ENCODE results near the gene PRKCZ.
A peak's percentile ranks its signal among the peaks of the same experiment; 100 is the strongest.

Gene PRKCZ

GRCh38 chr1:2046174-2046917, 3.9 kb upstream of the PRKCZ start:
- DNase-seq (ENCODE audit: low read depth in 2 of 2): peak in 1 of 2 experiments; percentile 46

- DNase-seq (ENCODE audit: low read depth in 2 of 2): no peak
These were observed 3.1 kb upstream of the PRKCZ start for GRCh38 chr1:2046953-2047748.

- no peak for DNase-seq (ENCODE audit: low read depth in 2 of 2)
These were observed 2.2 kb upstream of the PRKCZ start for GRCh38 chr1:2047749-2048729.

GRCh38 chr1:2049225-2049717, 940 bp upstream of the PRKCZ start:
- no peak for DNase-seq (ENCODE audit: low read depth in 2 of 2)

GRCh38 chr1:2050461-2050792, 216 bp downstream of the PRKCZ start:
- DNase-seq (ENCODE audit: low read depth in 2 of 2): peak in 1 of 2 experiments; percentile 15

GRCh38 chr1:2050793-2051682, 827 bp downstream of the PRKCZ start:
- DNase-seq (ENCODE audit: low read depth in 2 of 2): no peak

- no peak for DNase-seq (ENCODE audit: low read depth in 2 of 2)
These were observed 2.0 kb downstream of the PRKCZ start for GRCh38 chr1:2052054-2052679.

- no peak for DNase-seq (ENCODE audit: low read depth in 2 of 2)
These were observed 2.5 kb downstream of the PRKCZ start for GRCh38 chr1:2052756-2053155.

GRCh38 chr1:2053217-2053616, 3.0 kb downstream of the PRKCZ start:
- no peak for DNase-seq (ENCODE audit: low read depth in 2 of 2)

- DNase-seq (ENCODE audit: low read depth in 2 of 2): no peak
These were observed 3.7 kb downstream of the PRKCZ start for GRCh38 chr1:2053784-2054376.

- DNase-seq (ENCODE audit: low read depth in 2 of 2): no peak
These were observed 4.3 kb downstream of the PRKCZ start for GRCh38 chr1:2054560-2054959.

- no peak for DNase-seq (ENCODE audit: low read depth in 2 of 2)
These were observed 5.8 kb downstream of the PRKCZ start for GRCh38 chr1:2055911-2056575.

GRCh38 chr1:2056955-2057590, 6.9 kb downstream of the PRKCZ start:
- DNase-seq (ENCODE audit: low read depth in 2 of 2): no peak

- no peak for DNase-seq (ENCODE audit: low read depth in 2 of 2)
These were observed 9.2 kb downstream of the PRKCZ start for GRCh38 chr1:2059290-2059953.

GRCh38 chr1:2060072-2060471, 9.9 kb downstream of the PRKCZ start:
- no peak for DNase-seq (ENCODE audit: low read depth in 2 of 2)

GRCh38 chr1:2060535-2060934, 10.3 kb downstream of the PRKCZ start:
- DNase-seq (ENCODE audit: low read depth in 2 of 2): no peak

GRCh38 chr1:2061065-2061778, 11.0 kb downstream of the PRKCZ start:
- no peak for DNase-seq (ENCODE audit: low read depth in 2 of 2)

- DNase-seq (ENCODE audit: low read depth in 2 of 2): no peak
These were observed 15.5 kb downstream of the PRKCZ start for GRCh38 chr1:2065699-2066098.

All from stimulated activated CD4-positive, alpha-beta T cell treated with anti-CD3 and anti-CD28 coated beads, Interleukin-12 subunit alpha, Interleukin-12 subunit beta, amount 100 ng/mL, for 24 hours (primary cell).